IMR-90 (cell line): ENCODE data around the gene SKP1. TPM values are rescaled to one million over a fixed set of nuclear protein-coding genes. Genes with fewer than 3 reads are reported as not detected.

Experiments
- ATAC-seq: fragments of 200-7000 bp; cut with Tn5 transposase; 2 replicates; pipeline ENCODE4 v1.9.1; 2020; ENCODE audit warnings: low read depth, mild to moderate bottlenecking, moderate library complexity
- BruUV-seq: library from RNA; stranded (reverse); fragments of 400-500 nt; replicated peaks from 2 replicates; lab custom pipeline; 2021; lab: Mats Ljungman, UMichigan
- CTCF ChIA-PET: fragments of 300-600 bp; formaldehyde crosslinking; extraction: SDS; loops from one replicate; lab custom pipeline; 2021; ENCODE audit warnings: antibody characterized with exemption; lab: Yijun Ruan, JAX
- POLR2A ChIA-PET: fragments of 300-600 bp; sonication (Branson Sonifier 250); formaldehyde crosslinking; loops from one replicate; lab custom pipeline; 2022; ENCODE audit warnings: antibody characterized with exemption; ENCODE audit not compliant: unreplicated experiment; lab: Charles Lee
- DNase-seq: peaks from one replicate; pipeline ENCODE4 v3.0.0; 2013
- H2AFZ ChIP-seq: replicated peaks from 2 replicates; pipeline ENCODE3; 2013; ENCODE audit warnings: low read length, mild to moderate bottlenecking; ENCODE audit not compliant: poor library complexity
- H2AK5ac ChIP-seq: 2 replicates; pipeline ENCODE4 v1.6.1; 2013; ENCODE audit warnings: low read depth, low read length, inconsistent platforms
- H2AK9ac ChIP-seq: replicated peaks from 2 replicates; pipeline ENCODE3; 2013; ENCODE audit warnings: mild to moderate bottlenecking, low read depth, low read length, moderate library complexity; ENCODE audit not compliant: poor library complexity
- H2BK120ac ChIP-seq: 2 replicates; pipeline ENCODE4 v1.6.1; 2013; ENCODE audit warnings: low read depth, low read length, inconsistent platforms
- H2BK15ac ChIP-seq: 3 replicates; pipeline ENCODE4 v1.6.1; 2013; ENCODE audit warnings: low read depth, low read length, inconsistent platforms
- H2BK20ac ChIP-seq: 2 replicates; pipeline ENCODE4 v1.6.1; 2013; ENCODE audit warnings: low read depth, mild to moderate bottlenecking, inconsistent platforms, low read length, moderate library complexity
- H2BK5ac ChIP-seq: 2 replicates; pipeline ENCODE4 v1.6.1; 2013; ENCODE audit warnings: mild to moderate bottlenecking, low read depth, low read length, inconsistent platforms; ENCODE audit not compliant: poor library complexity, severe bottlenecking
- H3K14ac ChIP-seq: replicated peaks from 2 replicates; pipeline ENCODE4 v1.6.1; 2013; ENCODE audit warnings: low read depth, low read length, inconsistent platforms
- H3K18ac ChIP-seq: 2 replicates; pipeline ENCODE4 v1.6.1; 2013; ENCODE audit warnings: low read depth, low read length, control low read depth
- H3K23ac ChIP-seq: 2 replicates; pipeline ENCODE4 v1.6.1; 2013; ENCODE audit warnings: low read depth, low read length, inconsistent platforms
- H3K27ac ChIP-seq: 2 replicates; pipeline ENCODE4 v1.5.1; 2013; ENCODE audit warnings: mild to moderate bottlenecking, control low read depth, low read length; ENCODE audit not compliant: insufficient read depth
- H3K27me3 ChIP-seq: 2 replicates; pipeline ENCODE4 v1.6.1; 2013; ENCODE audit warnings: low read length; ENCODE audit not compliant: control insufficient read depth, insufficient read depth
- H3K36me3 ChIP-seq: 2 replicates; pipeline ENCODE4 v1.6.1; 2013; ENCODE audit warnings: low read length, mixed read lengths; ENCODE audit not compliant: control insufficient read depth, insufficient read depth
- H3K4ac ChIP-seq: 2 replicates; pipeline ENCODE4 v1.6.1; 2013; ENCODE audit warnings: low read depth, low read length, inconsistent platforms
- H3K4me1 ChIP-seq: 2 replicates; pipeline ENCODE4 v1.6.1; 2013; ENCODE audit warnings: low read length, mixed read lengths; ENCODE audit not compliant: control insufficient read depth, insufficient read depth
- H3K4me2 ChIP-seq: 2 replicates; pipeline ENCODE4 v1.6.1; 2013; ENCODE audit warnings: low read depth, mild to moderate bottlenecking, control low read depth, low read length, moderate library complexity
- H3K4me3 ChIP-seq: 2 replicates; pipeline ENCODE4 v1.5.1; 2013; ENCODE audit warnings: low read depth, mild to moderate bottlenecking, control low read depth, low read length, moderate library complexity; ENCODE audit not compliant: insufficient read depth
- H3K56ac ChIP-seq: 2 replicates; pipeline ENCODE4 v1.6.1; 2013; ENCODE audit warnings: low read length, inconsistent platforms; ENCODE audit not compliant: insufficient read depth; ENCODE audit errors: extremely low read depth
- H3K79me1 ChIP-seq, 2 experiments: 2 replicates each; pipeline ENCODE4 v1.6.1; 2013; ENCODE audit warnings: low read length in 2 of 2, inconsistent platforms in 1 of 2, low read depth in 1 of 2
- H3K9ac ChIP-seq: 2 replicates; pipeline ENCODE4 v1.6.1; 2013; ENCODE audit warnings: low read depth, low read length, control low read depth
- H3K9me1 ChIP-seq: 2 replicates; pipeline ENCODE4 v1.6.1; 2013; ENCODE audit warnings: low read length, inconsistent platforms; ENCODE audit not compliant: insufficient read depth
- H3K9me3 ChIP-seq: 2 replicates; pipeline ENCODE4 v1.6.1; 2013; ENCODE audit warnings: low read length; ENCODE audit not compliant: control insufficient read depth, insufficient read depth
- H4K20me1 ChIP-seq: 2 replicates; pipeline ENCODE4 v1.6.1; 2013; ENCODE audit warnings: low read length, inconsistent platforms; ENCODE audit not compliant: insufficient read depth
- H4K5ac ChIP-seq: 2 replicates; pipeline ENCODE4 v1.6.1; 2013; ENCODE audit warnings: mild to moderate bottlenecking, low read depth, low read length, control low read depth
- H4K8ac ChIP-seq, 2 experiments: 2 replicates each; pipeline ENCODE4 v1.6.1; 2013; ENCODE audit warnings: low read depth in 2 of 2, low read length in 2 of 2, control low read depth in 1 of 2, inconsistent platforms in 1 of 2
- H4K91ac ChIP-seq: 2 replicates; pipeline ENCODE4 v1.6.1; 2013; ENCODE audit warnings: low read depth, low read length, inconsistent platforms; ENCODE audit not compliant: insufficient read depth
- BHLHE40 ChIP-seq: fragments of 150-350 bp; IDR thresholded peaks from 2 replicates; pipeline ENCODE4 v1.6.1; 2016; ENCODE audit warnings: mild to moderate bottlenecking, low read depth, low read length
- CEBPB ChIP-seq: IDR thresholded peaks from 2 replicates; pipeline ENCODE4 v1.6.1; 2012; ENCODE audit warnings: low read depth, low read length, improper control_type of control experiment
- CHD1 ChIP-seq: IDR thresholded peaks from 2 replicates; pipeline ENCODE4 v1.6.1; 2012; ENCODE audit warnings: low read depth, low read length, improper control_type of control experiment
- CTCF ChIP-seq: conservative IDR thresholded peaks from 2 replicates; pipeline ENCODE4 v1.5.1; 2012; ENCODE audit warnings: mild to moderate bottlenecking, low read depth, low read length, improper control_type of control experiment
- ELK1 ChIP-seq: fragments of 150-350 bp; IDR thresholded peaks from 2 replicates; pipeline ENCODE4 v1.6.1; 2016; ENCODE audit warnings: low read depth, mild to moderate bottlenecking, low read length, moderate library complexity, borderline replicate concordance
- FOS ChIP-seq: fragments of 150-350 bp; IDR thresholded peaks from 2 replicates; pipeline ENCODE4 v1.6.1; 2016; ENCODE audit warnings: low read depth, low read length
- MAFK ChIP-seq: IDR thresholded peaks from 2 replicates; pipeline ENCODE4 v1.6.1; 2012; ENCODE audit warnings: low read depth, low read length, improper control_type of control experiment
- MAZ ChIP-seq: IDR thresholded peaks from 2 replicates; pipeline ENCODE4 v1.6.1; 2012; ENCODE audit warnings: low read depth, mild to moderate bottlenecking, low read length, improper control_type of control experiment, moderate library complexity, borderline replicate concordance
- MXI1 ChIP-seq: IDR thresholded peaks from 2 replicates; pipeline ENCODE4 v1.6.1; 2012; ENCODE audit warnings: low read depth, mild to moderate bottlenecking, low read length, moderate library complexity, borderline replicate concordance
- NFE2L2 ChIP-seq: fragments of 150-350 bp; IDR thresholded peaks from 2 replicates; pipeline ENCODE4 v1.6.1; 2016; ENCODE audit warnings: low read depth, mild to moderate bottlenecking, low read length
- POLR2A ChIP-seq: IDR thresholded peaks from 2 replicates; pipeline ENCODE4 v1.6.1; 2012; ENCODE audit warnings: mild to moderate bottlenecking, low read depth, low read length
- RAD21 ChIP-seq: IDR thresholded peaks from 2 replicates; pipeline ENCODE4 v1.6.1; 2012; ENCODE audit warnings: low read length, improper control_type of control experiment
- RCOR1 ChIP-seq: IDR thresholded peaks from 2 replicates; pipeline ENCODE4 v1.6.1; 2012; ENCODE audit warnings: mild to moderate bottlenecking, low read length, improper control_type of control experiment; ENCODE audit not compliant: insufficient replicate concordance
- RFX5 ChIP-seq: IDR thresholded peaks from 2 replicates; pipeline ENCODE4 v1.8.0; 2012; ENCODE audit warnings: low read depth, mild to moderate bottlenecking, low read length, moderate library complexity
- SMC3 ChIP-seq: fragments of 150-350 bp; IDR thresholded peaks from 2 replicates; pipeline ENCODE4 v1.6.1; 2016; ENCODE audit warnings: low read depth, mild to moderate bottlenecking, antibody characterized with exemption, low read length, moderate library complexity
- USF2 ChIP-seq: fragments of 150-350 bp; IDR thresholded peaks from 2 replicates; pipeline ENCODE4 v1.6.1; 2017; ENCODE audit warnings: mild to moderate bottlenecking, antibody characterized with exemption, low read length, low read depth
- WGBS, 2 experiments: methylation state at CpG; one replicate each; pipeline versions ENCODE4 v1.1.5 to v1.1.7; 2013; ENCODE audit warnings: missing lambda C conversion rate in 2 of 2; ENCODE audit not compliant: insufficient read length in 1 of 2; ENCODE audit errors: extremely low coverage in 2 of 2; 5-methylcytosine and 5-hydroxymethylcytosine counted together
- dilution Hi-C: fragments of 300-500 bp; cut with HindIII; formaldehyde crosslinking; loops from one replicate; pipeline ENCODE4 v1.14.3; 2018; ENCODE audit warnings: low sequenced_read_pairs; ENCODE audit not compliant: unreplicated experiment
- in situ Hi-C: fragments of 300-500 bp; cut with MboI; formaldehyde crosslinking; loops from 3 replicates; pipeline ENCODE4 v1.14.3; 2019; ENCODE audit warnings: low sequenced_read_pairs, inconsistent platforms, mixed read lengths
- intact Hi-C: fragments of 100-400 bp; cut with micrococcal nuclease; formaldehyde crosslinking; loops from 2 replicates; pipeline ENCODE4 v1.10.0; 2022
- polyA plus RNA-seq, 3 experiments: library from polyadenylated mRNA; depleted of rRNA; stranded (reverse); fragments of >200 nt; gene quantifications; 2 replicates each; pipeline ENCODE4 v1.2.3, GENCODE V29; 2012; ENCODE audit warnings: low replicate concordance in 1 of 3
- total RNA-seq: library from RNA; depleted of rRNA; stranded (reverse); fragments of >200 nt; gene quantifications from 2 replicates; pipeline ENCODE4 v1.2.3, GENCODE V29; 2012

Gene SKP1
- total and polyA plus RNA-seq, 2 of the 4 experiments (the other 2 are of a cell fraction), result 206 to 618 TPM

- in situ Hi-C loops (no loop called here), intact Hi-C loops (no loop called here)
- CTCF ChIA-PET, result interaction anchor here (0.6 to 3.3 kb wide), 3 partner anchors 9 to 106 kb away, joined by 3 to 23 read pairs (median 4); no protein-coding TSS in a partner anchor
Observed at GRCh38 chr5:134145041-134145757, 31.6 kb downstream of the SKP1 start.

More at GRCh38 chr5:134145041-134145757, 31.6 kb downstream of the SKP1 start:
- no peak overlapping the region for H2BK20ac ChIP-seq
- no peak overlapping the region for H3K23ac ChIP-seq
- no peak overlapping the region for H2AK5ac ChIP-seq
- H2BK120ac ChIP-seq, result no peak overlapping the region
- peaks cover 24% of the 10 kb centered on the region for H3K9me1 ChIP-seq
- H3K14ac ChIP-seq, result no peak overlapping the region
- no peak overlapping the region for H3K4me3 ChIP-seq
- POLR2A ChIA-PET, result no interaction called here
- ATAC-seq, result no peak
- dilution Hi-C loops, result no loop called here
- H3K9me3 ChIP-seq, result no peaks in the 10 kb centered on the region
- H4K5ac ChIP-seq, result no peak overlapping the region
- no peak overlapping the region for H2AFZ ChIP-seq
- H3K27ac ChIP-seq, result no peak overlapping the region
- H3K27me3 ChIP-seq, result no peaks in the 10 kb centered on the region
- no peak overlapping the region for H3K4ac ChIP-seq
- H3K9ac ChIP-seq, result no peak overlapping the region
- TF ChIP-seq BHLHE40, result no peak
- no peak for TF ChIP-seq ELK1
- no peak for TF ChIP-seq FOS
- TF ChIP-seq SMC3, result no peak
- TF ChIP-seq CHD1, result no peak
- no peak for TF ChIP-seq USF2
- TF ChIP-seq POLR2A, result no peak
- no peak for TF ChIP-seq MAZ
- no peak for TF ChIP-seq MAFK
- no peak for TF ChIP-seq NFE2L2
- TF ChIP-seq RFX5, result no peak
- TF ChIP-seq CTCF, result no peak
- no peak for TF ChIP-seq RAD21
- no peak for TF ChIP-seq CEBPB
- TF ChIP-seq RCOR1, result no peak
- no peak for TF ChIP-seq MXI1
- H3K4me2 ChIP-seq, result no peak overlapping the region
- H3K56ac ChIP-seq, result no peak overlapping the region
- peaks cover 36 to 88% of the 10 kb centered on the region in 2 experiments for H3K79me1 ChIP-seq
- peaks cover 20% of the 10 kb centered on the region for H3K4me1 ChIP-seq
- H4K8ac ChIP-seq, result no peak overlapping the region
- BruUV-seq, result no TSS peak
- H3K18ac ChIP-seq, result no peak overlapping the region
- peaks cover 48% of the 10 kb centered on the region for H3K36me3 ChIP-seq
- H4K91ac ChIP-seq, result no peak overlapping the region
- WGBS, 2 experiments, result no CpG with 5 or more reads among the region's 1 CpG
- H2BK15ac ChIP-seq, result no peak overlapping the region
- H2BK5ac ChIP-seq, result no peak overlapping the region
- no peak overlapping the region for H2AK9ac ChIP-seq
- H4K20me1 ChIP-seq, result peaks cover 92% of the 10 kb centered on the region
- DNase-seq, result no peak
